Measurements from ENCODE around the gene PLAGL2. TPM values are rescaled to one million over a fixed set of nuclear protein-coding genes. Genes with fewer than 3 reads are reported as not detected.
"Not testable (repeated sequence)": the region's sequence is repeated elsewhere in the genome, so short reads cannot be mapped to it uniquely, and the experiment has no call there.

PLAGL2 gene
- polyA plus RNA-seq (2011; rRNA removed): 3.1 and 3.5 TPM in 2 replicates
- polyA minus RNA-seq (2011; rRNA and poly(A)+ RNA removed): 5.6 and 8.7 TPM in 2 replicates

DNA sequence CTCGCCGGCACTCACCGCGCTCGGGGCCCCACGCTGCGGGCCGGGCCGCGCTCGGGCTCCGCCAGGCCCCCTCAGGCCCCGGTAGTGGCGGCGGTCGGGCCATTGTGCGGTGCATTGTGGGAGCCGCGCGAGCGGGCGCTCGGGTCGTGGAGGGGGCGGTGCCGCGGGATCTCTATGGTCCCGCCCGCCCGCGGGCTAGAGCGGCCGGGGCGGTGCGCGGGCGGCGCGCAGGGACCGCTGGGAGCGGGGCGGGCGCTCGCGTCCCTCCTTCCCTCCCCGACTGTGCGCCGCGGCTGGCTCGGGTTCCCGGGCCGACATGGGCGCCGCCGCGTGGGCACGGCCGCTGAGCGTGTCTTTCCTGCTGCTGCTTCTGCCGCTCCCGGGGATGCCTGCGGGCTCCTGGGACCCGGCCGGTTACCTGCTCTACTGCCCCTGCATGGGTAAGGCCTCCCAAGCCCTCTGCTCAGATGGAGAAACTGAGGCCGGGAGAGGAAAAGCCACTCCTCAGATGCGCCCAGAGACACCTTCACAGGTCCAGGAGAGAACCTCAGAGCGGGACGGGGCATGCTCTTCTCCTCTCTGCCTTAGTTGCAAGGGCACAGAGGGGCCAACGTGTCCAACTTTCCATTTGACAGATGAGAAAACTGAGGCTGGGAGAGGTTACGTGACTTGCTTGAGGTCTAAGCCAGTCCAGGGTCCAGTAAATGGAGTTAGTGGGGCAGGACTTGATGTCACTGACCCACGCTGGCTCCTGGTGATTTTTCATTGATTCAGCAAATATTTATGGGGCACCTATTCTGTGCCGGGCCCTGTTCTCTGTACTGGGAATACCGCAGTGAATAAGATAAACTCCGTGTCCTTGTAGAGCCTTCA, at the start of gene PLAGL2, which contains the start of gene POFUT1:
TSS of gene PLAGL2 (minus strand) at position 118 of the 873 bp plus-strand sequence. CDS start 5,565 bp downstream, outside the sequence.
TSS of gene POFUT1 (plus strand) at position 255 of the 873 bp plus-strand sequence. CDS start at position 317, 62 bp downstream.
- ChIA-PET POLR2A (no interaction called here), CTCF (no interaction called here)
- Histone ChIP-seq H3K4me3 (ENCODE audit: low read depth, low read length) (peak within 1 kb of the TSS; percentile 95), H3K27me3 (ENCODE audit: control insufficient read depth, insufficient read depth, low read length) (no peaks in the 10 kb centered on the region), H3K36me3 (ENCODE audit: control insufficient read depth, insufficient read depth, low read length) (peaks cover 5% of the 10 kb centered on the region)
- DNase-seq (ENCODE audit: low read depth): peak; percentile 21
- TF ChIP-seq, protein P1, sequence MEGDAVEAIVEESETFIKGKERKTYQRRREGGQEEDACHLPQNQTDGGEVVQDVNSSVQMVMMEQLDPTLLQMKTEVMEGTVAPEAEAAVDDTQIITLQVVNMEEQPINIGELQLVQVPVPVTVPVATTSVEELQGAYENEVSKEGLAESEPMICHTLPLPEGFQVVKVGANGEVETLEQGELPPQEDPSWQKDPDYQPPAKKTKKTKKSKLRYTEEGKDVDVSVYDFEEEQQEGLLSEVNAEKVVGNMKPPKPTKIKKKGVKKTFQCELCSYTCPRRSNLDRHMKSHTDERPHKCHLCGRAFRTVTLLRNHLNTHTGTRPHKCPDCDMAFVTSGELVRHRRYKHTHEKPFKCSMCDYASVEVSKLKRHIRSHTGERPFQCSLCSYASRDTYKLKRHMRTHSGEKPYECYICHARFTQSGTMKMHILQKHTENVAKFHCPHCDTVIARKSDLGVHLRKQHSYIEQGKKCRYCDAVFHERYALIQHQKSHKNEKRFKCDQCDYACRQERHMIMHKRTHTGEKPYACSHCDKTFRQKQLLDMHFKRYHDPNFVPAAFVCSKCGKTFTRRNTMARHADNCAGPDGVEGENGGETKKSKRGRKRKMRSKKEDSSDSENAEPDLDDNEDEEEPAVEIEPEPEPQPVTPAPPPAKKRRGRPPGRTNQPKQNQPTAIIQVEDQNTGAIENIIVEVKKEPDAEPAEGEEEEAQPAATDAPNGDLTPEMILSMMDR (IDR thresholded peaks at IDR 0.05; ENCODE audit: insufficient read depth, low read depth, low read length): peak; percentile 21; the same call in 1 of the 2 replicates

DNA sequence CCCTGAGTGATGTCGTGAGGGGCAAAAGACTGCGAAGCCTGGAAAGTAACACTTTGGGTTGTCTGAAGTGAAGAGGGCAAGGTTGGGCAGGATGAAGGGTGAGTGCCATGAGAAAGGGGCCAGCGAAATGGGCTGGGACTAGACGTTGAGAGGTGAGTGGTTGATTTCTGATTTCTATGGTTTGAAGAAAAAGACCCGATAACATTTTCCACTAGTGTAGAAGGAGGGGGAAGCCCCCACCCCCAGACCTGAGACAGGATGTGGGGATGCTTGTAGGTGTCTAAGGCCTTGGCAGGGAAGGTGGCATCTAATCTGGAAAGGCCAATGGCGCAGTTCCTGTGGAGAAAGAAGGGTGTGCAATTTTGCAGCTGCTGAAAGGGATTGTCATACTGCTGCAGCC, 44.6 kb upstream of the PLAGL2 start:
- POLR2A ChIA-PET: no interaction called here
- TF ChIP-seq, protein P1 (IDR thresholded peaks at IDR 0.05; ENCODE audit: insufficient read depth, low read depth, low read length): no peak
- H3K27me3 ChIP-seq (ENCODE audit: control insufficient read depth, insufficient read depth, low read length): peaks cover 3% of the 10 kb centered on the region; the same call in 1 of the 2 replicates
- H3K4me3 ChIP-seq (ENCODE audit: low read depth, low read length): no peak overlapping the region
- CTCF ChIA-PET: no interaction called here
- DNase-seq (ENCODE audit: low read depth): no peak
- H3K36me3 ChIP-seq (ENCODE audit: control insufficient read depth, insufficient read depth, low read length): no peaks in the 10 kb centered on the region

GRCh38 chr20:32251470-32251869, 43.9 kb upstream of the PLAGL2 start:
- TF ChIP-seq, protein P1 (IDR thresholded peaks at IDR 0.05; ENCODE audit: insufficient read depth, low read depth, low read length): no peak
- CTCF ChIA-PET: no interaction called here
- Histone ChIP-seq H3K36me3 (ENCODE audit: control insufficient read depth, insufficient read depth, low read length) (no peaks in the 10 kb centered on the region), H3K27me3 (ENCODE audit: control insufficient read depth, insufficient read depth, low read length) (peaks cover 3% of the 10 kb centered on the region; the same call in 1 of the 2 replicates), H3K4me3 (ENCODE audit: low read depth, low read length) (no peak overlapping the region)
- no peak for DNase-seq (ENCODE audit: low read depth)
- POLR2A ChIA-PET: no interaction called here

DNA sequence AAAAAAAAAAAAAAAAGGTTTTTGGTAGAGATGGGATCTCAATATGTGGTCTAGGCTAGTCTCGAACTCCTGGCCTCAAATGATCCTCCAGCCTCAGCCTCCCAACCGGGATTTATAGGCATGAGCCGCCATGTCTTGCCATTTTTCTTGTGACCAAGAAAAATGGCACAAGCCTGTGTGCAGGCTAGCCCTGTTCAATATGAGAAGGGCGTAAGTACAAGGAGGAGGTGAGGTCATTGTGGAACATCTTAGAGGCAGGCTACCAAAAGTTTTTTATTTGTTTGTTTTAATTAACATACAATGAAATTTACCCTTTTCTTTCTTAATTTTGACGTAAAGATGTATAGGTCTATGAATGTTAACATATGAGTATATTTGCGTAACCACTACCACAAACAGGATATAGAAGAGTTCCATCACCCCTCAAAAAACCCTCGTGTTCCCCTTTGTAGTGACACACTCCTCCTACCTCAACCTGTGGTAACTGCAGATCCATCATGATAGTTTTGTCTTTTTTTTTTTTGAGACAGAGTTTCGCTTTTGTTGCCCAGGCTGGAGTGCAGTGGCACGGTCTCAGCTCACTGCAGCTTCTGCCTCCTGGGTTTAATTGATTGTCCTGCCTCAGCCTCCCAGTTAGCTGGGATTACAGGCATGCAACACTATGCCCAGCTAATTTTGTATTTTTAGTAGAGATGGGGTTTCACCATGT, 41.6 kb upstream of the PLAGL2 start:
- Histone ChIP-seq H3K36me3 (ENCODE audit: control insufficient read depth, insufficient read depth, low read length) (no peaks in the 10 kb centered on the region), H3K4me3 (ENCODE audit: low read depth, low read length) (no peak overlapping the region), H3K27me3 (ENCODE audit: control insufficient read depth, insufficient read depth, low read length) (peaks cover 3% of the 10 kb centered on the region; the same call in 1 of the 2 replicates)
- ChIA-PET POLR2A (no interaction called here), CTCF (no interaction called here)
- TF ChIP-seq, protein P1 (IDR thresholded peaks at IDR 0.05; ENCODE audit: insufficient read depth, low read depth, low read length): no peak
- no peak for DNase-seq (ENCODE audit: low read depth)

GRCh38 chr20:32248043-32248442, 40.5 kb upstream of the PLAGL2 start:
- TF ChIP-seq, protein P1 (IDR thresholded peaks at IDR 0.05; ENCODE audit: insufficient read depth, low read depth, low read length): no peak
- Histone ChIP-seq H3K36me3 (ENCODE audit: control insufficient read depth, insufficient read depth, low read length) (no peaks in the 10 kb centered on the region), H3K27me3 (ENCODE audit: control insufficient read depth, insufficient read depth, low read length) (no peaks in the 10 kb centered on the region), H3K4me3 (ENCODE audit: low read depth, low read length) (no peak overlapping the region)
- CTCF ChIA-PET: no interaction called here
- DNase-seq (ENCODE audit: low read depth): no peak
- POLR2A ChIA-PET: no interaction called here

- DNase-seq (ENCODE audit: low read depth); H3K27me3 ChIP-seq (ENCODE audit: control insufficient read depth, insufficient read depth, low read length); H3K4me3 ChIP-seq (ENCODE audit: low read depth, low read length); POLR2A ChIA-PET; H3K36me3 ChIP-seq (ENCODE audit: control insufficient read depth, insufficient read depth, low read length); CTCF ChIA-PET: not testable (repeated sequence)
Observed at GRCh38 chr20:32246208-32246607, 38.7 kb upstream of the PLAGL2 start.

All from BJ (cell line).